ENCODE measurements around the gene EMC7.
A peak's percentile ranks its signal among the peaks of the same experiment; 100 is the strongest.
"Not testable (repeated sequence)": the region's sequence is repeated elsewhere in the genome, so short reads cannot be mapped to it uniquely, and the experiment has no call there.

Gene EMC7

DNA sequence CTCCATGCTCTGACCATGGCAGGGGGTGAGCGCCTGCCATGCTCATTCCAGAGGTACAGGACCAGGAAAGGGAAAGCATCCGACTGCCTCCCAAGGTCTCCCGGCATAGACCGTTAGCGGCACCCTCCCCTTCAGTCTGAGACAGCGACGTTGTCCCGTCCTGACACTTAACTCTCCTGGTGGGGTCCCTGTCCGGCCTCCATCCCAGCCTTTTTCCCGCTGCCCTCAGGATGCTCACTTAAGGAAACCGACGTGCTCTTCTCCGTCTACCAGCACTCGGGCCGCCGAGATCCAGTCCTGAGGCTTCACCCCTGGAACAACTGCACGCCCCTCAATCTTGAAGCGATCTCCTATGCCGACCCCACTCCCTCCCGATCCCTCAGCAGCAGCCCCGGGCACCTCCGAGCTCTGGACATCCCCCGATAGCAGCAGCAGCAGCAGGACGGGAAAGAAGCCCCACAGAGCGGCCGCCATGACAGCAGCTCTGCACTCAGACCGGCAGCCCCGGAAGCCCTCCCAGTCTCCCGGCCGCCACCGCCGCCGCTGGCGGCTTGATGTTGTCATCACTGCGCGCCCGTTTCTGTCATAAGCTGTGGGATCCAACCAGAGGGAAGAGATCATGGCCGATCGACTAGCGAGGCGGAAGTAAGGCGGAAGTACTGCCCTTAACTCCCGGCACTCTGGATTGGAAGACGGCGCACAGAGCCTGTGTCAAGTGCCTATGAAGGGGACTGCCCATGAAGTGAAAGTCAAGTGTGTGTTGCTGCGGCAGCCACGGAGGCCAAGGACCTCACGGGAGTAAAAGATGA lies at the start of gene EMC7, which contains the start of gene PGBD4:
TSS of gene EMC7 (minus strand) at position 497 of the 809 bp plus-strand sequence. CDS start at position 474, 23 bp downstream.
TSS of gene PGBD4 (plus strand) at position 718 of the 809 bp plus-strand sequence. CDS start 449 bp downstream, outside the sequence.
- Histone ChIP-seq H3K4me1 (ENCODE audit: control insufficient read depth, insufficient read depth, low read length) (no peaks in the 10 kb centered on the region), H3K9ac (ENCODE audit: low read length) (peak within 1 kb of the TSS; percentile 93), H3K36me3 (ENCODE audit: control insufficient read depth, insufficient read depth, low read length) (no peaks in the 10 kb centered on the region), H3K4me3 (ENCODE audit: low read depth, low read length) (peak within 1 kb of the TSS; percentile 98), H3K9me3 (ENCODE audit: control insufficient read depth, insufficient read depth, low read depth, low read length) (no peaks in the 10 kb centered on the region), H3K27ac (ENCODE audit: low read depth, low read length) (0 out of 2 replicates have a peak within 1 kb of the TSS, but pooled peaks have one; percentile 5), H3K27me3 (ENCODE audit: control insufficient read depth, insufficient read depth, low read length) (no peaks in the 10 kb centered on the region)

DNA sequence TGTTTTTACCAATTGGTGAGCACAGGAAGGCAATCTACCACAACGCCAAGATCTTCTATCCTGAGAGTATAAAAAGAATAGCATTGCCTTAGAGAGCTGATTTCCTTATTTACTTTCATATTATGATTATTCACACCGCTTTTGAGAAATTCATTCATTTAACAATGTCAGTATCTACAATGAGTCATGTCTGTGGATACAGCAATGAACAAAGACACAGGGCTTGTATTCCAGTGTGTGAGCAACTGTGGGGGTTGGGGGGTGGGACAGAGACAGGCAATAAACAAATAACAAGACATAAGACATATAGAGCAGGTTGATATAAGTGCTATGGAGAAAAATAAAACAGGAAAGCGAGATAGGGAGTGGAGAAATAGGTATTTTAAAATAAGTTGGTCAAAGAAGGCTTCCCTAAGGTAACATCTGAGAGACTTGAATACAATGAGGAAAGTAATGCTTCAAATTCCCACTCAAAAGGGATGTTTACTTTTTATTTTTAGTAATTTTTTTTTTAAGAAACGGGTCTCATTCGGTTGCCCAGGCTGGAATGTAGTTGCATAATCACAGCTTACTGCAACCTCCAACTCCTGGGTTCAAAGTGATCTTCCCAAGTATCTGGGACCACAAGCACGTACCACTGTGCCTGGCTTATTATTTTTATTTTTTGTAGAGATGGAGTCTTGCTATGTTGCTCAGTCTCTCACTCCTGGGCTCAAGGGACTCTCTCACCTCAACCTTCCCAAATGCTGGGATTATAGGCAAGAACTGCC lies 45.9 kb upstream of the EMC7 start:
- H3K9me3 ChIP-seq (ENCODE audit: control insufficient read depth, insufficient read depth, low read depth, low read length), result no peaks in the 10 kb centered on the region
- H3K36me3 ChIP-seq (ENCODE audit: control insufficient read depth, insufficient read depth, low read length), result peaks cover 62% of the 10 kb centered on the region
- no peak overlapping the region for H3K4me3 ChIP-seq (ENCODE audit: low read depth, low read length)
- no peak overlapping the region for H3K9ac ChIP-seq (ENCODE audit: low read length)
- H3K27ac ChIP-seq (ENCODE audit: low read depth, low read length), result no peak overlapping the region
- H3K4me1 ChIP-seq (ENCODE audit: control insufficient read depth, insufficient read depth, low read length), result no peaks in the 10 kb centered on the region
- no peaks in the 10 kb centered on the region for H3K27me3 ChIP-seq (ENCODE audit: control insufficient read depth, insufficient read depth, low read length)

DNA sequence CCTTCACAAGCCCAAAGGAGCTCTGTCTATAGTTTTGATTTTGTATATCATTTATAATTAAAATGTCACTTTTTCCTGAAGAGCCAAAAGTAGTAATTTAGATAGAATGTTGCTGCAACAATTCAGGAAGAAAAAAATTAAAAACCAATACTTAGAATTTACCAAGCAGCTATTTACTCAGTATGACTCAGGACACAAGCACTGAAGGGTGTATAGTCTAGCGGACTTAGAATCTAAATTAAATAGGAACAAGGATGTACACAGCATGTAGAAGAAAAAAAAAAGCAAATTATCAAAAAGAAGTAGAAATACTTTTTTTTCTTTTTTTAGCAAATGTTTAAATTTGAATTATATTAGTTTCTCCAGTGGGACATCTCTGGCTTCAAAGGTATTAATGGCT lies 31.8 kb upstream of the EMC7 start:
- Histone ChIP-seq H3K36me3 (ENCODE audit: control insufficient read depth, insufficient read depth, low read length) (peaks cover 4% of the 10 kb centered on the region; the same call in 1 of the 2 replicates), H3K27me3 (ENCODE audit: control insufficient read depth, insufficient read depth, low read length) (no peaks in the 10 kb centered on the region), H3K9ac (ENCODE audit: low read length) (no peak overlapping the region), H3K4me3 (ENCODE audit: low read depth, low read length) (no peak overlapping the region), H3K9me3 (ENCODE audit: control insufficient read depth, insufficient read depth, low read depth, low read length) (no peaks in the 10 kb centered on the region), H3K4me1 (ENCODE audit: control insufficient read depth, insufficient read depth, low read length) (no peaks in the 10 kb centered on the region), H3K27ac (ENCODE audit: low read depth, low read length) (no peak overlapping the region)

DNA sequence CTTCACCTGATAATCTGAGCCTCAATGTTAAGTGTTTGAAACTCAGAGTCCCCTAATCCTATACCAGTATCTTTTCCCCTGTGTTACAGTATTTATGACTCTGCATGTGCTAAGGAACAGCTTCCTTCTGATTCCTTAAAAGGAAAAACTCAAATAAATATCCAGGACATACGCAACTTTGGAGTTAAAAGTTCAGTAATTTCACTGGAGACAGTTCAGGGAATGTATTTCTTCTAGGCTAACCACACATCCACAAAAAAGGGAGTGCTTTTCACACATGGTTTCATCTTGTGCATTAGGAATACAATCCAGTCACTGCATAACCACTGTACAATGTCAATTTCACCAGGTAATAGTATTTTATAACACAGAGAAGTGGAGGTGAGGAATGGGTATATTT lies 31.2 kb upstream of the EMC7 start:
- Histone ChIP-seq H3K27ac (ENCODE audit: low read depth, low read length) (no peak overlapping the region), H3K9ac (ENCODE audit: low read length) (no peak overlapping the region), H3K4me3 (ENCODE audit: low read depth, low read length) (no peak overlapping the region), H3K36me3 (ENCODE audit: control insufficient read depth, insufficient read depth, low read length) (peaks cover 4% of the 10 kb centered on the region; the same call in 1 of the 2 replicates), H3K4me1 (ENCODE audit: control insufficient read depth, insufficient read depth, low read length) (no peaks in the 10 kb centered on the region), H3K9me3 (ENCODE audit: control insufficient read depth, insufficient read depth, low read depth, low read length) (no peaks in the 10 kb centered on the region), H3K27me3 (ENCODE audit: control insufficient read depth, insufficient read depth, low read length) (no peaks in the 10 kb centered on the region)

DNA sequence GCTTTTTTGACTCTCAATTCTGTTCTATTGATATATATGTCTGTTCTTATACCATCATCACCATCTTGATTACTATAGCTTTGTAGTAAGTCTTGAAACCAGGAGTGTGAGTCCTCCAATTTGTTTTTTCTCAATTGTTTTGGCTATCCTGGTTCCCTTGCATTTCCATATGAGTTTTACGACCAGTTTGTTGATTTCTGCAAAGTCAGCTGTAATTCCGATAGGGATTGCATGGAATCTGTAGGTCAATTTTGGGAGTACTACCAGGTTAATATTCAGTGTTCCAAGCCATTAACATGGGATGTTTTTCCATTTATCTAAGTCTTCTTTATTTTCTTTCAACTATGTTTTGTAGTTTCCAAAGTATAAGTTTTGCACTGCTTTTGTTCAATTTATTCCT lies 27.2 kb upstream of the EMC7 start:
- Histone ChIP-seq H3K27me3 (ENCODE audit: control insufficient read depth, insufficient read depth, low read length) (no peaks in the 10 kb centered on the region), H3K9me3 (ENCODE audit: control insufficient read depth, insufficient read depth, low read depth, low read length) (no peaks in the 10 kb centered on the region), H3K36me3 (ENCODE audit: control insufficient read depth, insufficient read depth, low read length) (no peaks in the 10 kb centered on the region), H3K4me1 (ENCODE audit: control insufficient read depth, insufficient read depth, low read length) (peaks cover 8% of the 10 kb centered on the region), H3K27ac (ENCODE audit: low read depth, low read length) (no peak overlapping the region), H3K4me3 (ENCODE audit: low read depth, low read length) (no peak overlapping the region), H3K9ac (ENCODE audit: low read length) (no peak overlapping the region)

DNA sequence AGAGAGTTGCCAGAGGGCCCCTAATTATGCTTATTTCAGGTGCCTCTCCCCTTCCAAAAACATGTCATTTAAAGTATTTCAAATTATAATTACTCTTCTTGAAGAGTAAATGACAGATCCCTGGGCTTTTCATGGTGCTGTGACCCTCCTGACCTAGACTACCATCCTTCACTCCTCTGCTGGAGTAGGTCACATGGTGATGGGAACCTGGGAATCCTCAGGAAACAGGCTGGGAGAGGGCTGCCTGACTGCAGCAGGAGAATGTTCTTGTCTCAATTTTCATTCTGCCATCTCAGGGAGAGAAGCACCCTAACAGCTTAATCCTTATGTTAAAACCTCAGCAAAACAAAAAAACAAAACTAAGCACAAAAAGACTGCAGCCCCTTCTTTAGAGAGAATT lies 24.9 kb upstream of the EMC7 start:
- H3K27ac ChIP-seq (ENCODE audit: low read depth, low read length), result no peak overlapping the region
- no peak overlapping the region for H3K9ac ChIP-seq (ENCODE audit: low read length)
- H3K4me3 ChIP-seq (ENCODE audit: low read depth, low read length), result no peak overlapping the region
- peaks cover 8% of the 10 kb centered on the region for H3K4me1 ChIP-seq (ENCODE audit: control insufficient read depth, insufficient read depth, low read length)
- no peaks in the 10 kb centered on the region for H3K36me3 ChIP-seq (ENCODE audit: control insufficient read depth, insufficient read depth, low read length)
- H3K27me3 ChIP-seq (ENCODE audit: control insufficient read depth, insufficient read depth, low read length), result no peaks in the 10 kb centered on the region
- no peaks in the 10 kb centered on the region for H3K9me3 ChIP-seq (ENCODE audit: control insufficient read depth, insufficient read depth, low read depth, low read length)

GRCh38 chr15:34125945-34126344 lies 24.3 kb upstream of the EMC7 start:
- Histone ChIP-seq H3K4me3 (ENCODE audit: low read depth, low read length) (no peak overlapping the region), H3K9me3 (ENCODE audit: control insufficient read depth, insufficient read depth, low read depth, low read length) (no peaks in the 10 kb centered on the region)

DNA sequence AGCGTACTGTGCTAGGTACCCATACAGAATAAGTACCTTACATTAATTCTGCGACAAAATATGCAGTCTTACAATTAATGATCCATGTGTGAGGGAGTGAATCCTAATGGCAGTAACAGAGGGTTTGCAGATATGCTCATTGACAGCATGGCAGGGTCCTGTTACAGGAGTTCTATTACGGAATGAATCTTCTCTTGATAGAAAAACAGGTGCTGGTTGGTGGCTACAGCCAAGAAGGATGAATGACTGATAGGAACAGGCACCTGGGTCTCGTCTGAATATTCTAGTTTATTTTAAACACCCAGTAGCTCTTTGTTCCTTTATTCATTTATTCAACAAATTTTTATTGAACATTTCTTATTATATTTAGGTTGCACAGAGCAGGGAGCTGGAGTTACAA lies 23.0 kb upstream of the EMC7 start:
- no peak overlapping the region for H3K4me3 ChIP-seq (ENCODE audit: low read depth, low read length)
- H3K27ac ChIP-seq (ENCODE audit: low read depth, low read length), result no peak overlapping the region
- H3K9me3 ChIP-seq (ENCODE audit: control insufficient read depth, insufficient read depth, low read depth, low read length), result no peaks in the 10 kb centered on the region
- H3K4me1 ChIP-seq (ENCODE audit: control insufficient read depth, insufficient read depth, low read length), result peaks cover 8% of the 10 kb centered on the region
- no peaks in the 10 kb centered on the region for H3K36me3 ChIP-seq (ENCODE audit: control insufficient read depth, insufficient read depth, low read length)
- no peaks in the 10 kb centered on the region for H3K27me3 ChIP-seq (ENCODE audit: control insufficient read depth, insufficient read depth, low read length)
- no peak overlapping the region for H3K9ac ChIP-seq (ENCODE audit: low read length)

More at GRCh38 chr15:34125945-34126344, 24.3 kb upstream of the EMC7 start:
- H3K27me3 ChIP-seq (ENCODE audit: control insufficient read depth, insufficient read depth, low read length), result no peaks in the 10 kb centered on the region
- H3K27ac ChIP-seq (ENCODE audit: low read depth, low read length), result no peak overlapping the region
- H3K9ac ChIP-seq (ENCODE audit: low read length), result no peak overlapping the region
- peaks cover 8% of the 10 kb centered on the region for H3K4me1 ChIP-seq (ENCODE audit: control insufficient read depth, insufficient read depth, low read length)
- no peaks in the 10 kb centered on the region for H3K36me3 ChIP-seq (ENCODE audit: control insufficient read depth, insufficient read depth, low read length)

- Histone ChIP-seq H3K36me3 (ENCODE audit: control insufficient read depth, insufficient read depth, low read length) (no peaks in the 10 kb centered on the region), H3K4me1 (ENCODE audit: control insufficient read depth, insufficient read depth, low read length) (peaks cover 8% of the 10 kb centered on the region), H3K9me3 (ENCODE audit: control insufficient read depth, insufficient read depth, low read depth, low read length) (no peaks in the 10 kb centered on the region), H3K4me3 (ENCODE audit: low read depth, low read length) (no peak overlapping the region), H3K27ac (ENCODE audit: low read depth, low read length) (no peak overlapping the region), H3K9ac (ENCODE audit: low read length) (no peak overlapping the region), H3K27me3 (ENCODE audit: control insufficient read depth, insufficient read depth, low read length) (no peaks in the 10 kb centered on the region)
Measured at GRCh38 chr15:34122771-34123183, 21.1 kb upstream of the EMC7 start.

DNA sequence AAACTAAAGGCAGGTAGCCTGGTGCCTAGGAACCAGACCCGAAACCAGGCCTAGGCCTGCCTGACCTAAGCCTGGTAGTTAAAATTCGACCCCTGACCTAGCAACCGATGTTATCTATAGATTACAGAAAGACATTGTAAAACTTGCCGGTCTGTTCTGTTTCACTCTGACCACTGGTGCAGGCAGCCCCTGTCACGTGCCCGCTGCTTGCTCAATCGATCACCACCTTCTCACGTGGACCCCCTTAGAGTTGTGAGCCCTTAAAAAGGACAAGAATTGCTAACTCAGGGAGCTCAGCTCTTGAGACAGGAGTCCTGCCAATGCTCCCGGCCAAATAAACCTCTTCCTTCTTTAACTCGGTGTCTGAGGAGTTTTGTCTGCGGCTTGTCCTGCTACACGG lies 20.1 kb upstream of the EMC7 start:
- not testable (repeated sequence) for H3K27me3 ChIP-seq (ENCODE audit: control insufficient read depth, insufficient read depth, low read length); H3K4me1 ChIP-seq (ENCODE audit: control insufficient read depth, insufficient read depth, low read length); H3K9me3 ChIP-seq (ENCODE audit: control insufficient read depth, insufficient read depth, low read depth, low read length); H3K36me3 ChIP-seq (ENCODE audit: control insufficient read depth, insufficient read depth, low read length); H3K27ac ChIP-seq (ENCODE audit: low read depth, low read length); H3K4me3 ChIP-seq (ENCODE audit: low read depth, low read length); H3K9ac ChIP-seq (ENCODE audit: low read length)

DNA sequence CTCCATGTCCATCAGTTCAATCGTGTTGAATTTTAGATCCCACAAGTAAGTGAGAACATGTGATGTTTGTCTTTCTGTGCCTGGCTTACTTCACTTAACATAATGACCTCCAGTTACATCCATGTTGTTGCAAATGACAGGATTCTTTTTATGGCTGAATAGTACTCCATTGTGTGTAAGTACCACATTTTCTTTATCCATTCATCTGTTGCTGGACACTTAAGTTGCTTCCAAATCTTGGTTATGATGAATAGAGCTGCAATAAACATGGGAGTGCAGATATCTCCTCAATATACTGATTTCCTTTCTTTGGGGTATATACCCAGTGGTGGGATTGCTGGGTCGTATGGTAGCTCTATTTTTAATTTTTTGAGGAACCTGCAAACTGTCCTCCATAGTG lies 18.8 kb upstream of the EMC7 start:
- not testable (repeated sequence) for H3K9ac ChIP-seq (ENCODE audit: low read length); H3K36me3 ChIP-seq (ENCODE audit: control insufficient read depth, insufficient read depth, low read length); H3K4me3 ChIP-seq (ENCODE audit: low read depth, low read length); H3K27me3 ChIP-seq (ENCODE audit: control insufficient read depth, insufficient read depth, low read length); H3K4me1 ChIP-seq (ENCODE audit: control insufficient read depth, insufficient read depth, low read length); H3K9me3 ChIP-seq (ENCODE audit: control insufficient read depth, insufficient read depth, low read depth, low read length); H3K27ac ChIP-seq (ENCODE audit: low read depth, low read length)

Measured in HUES6 (cell line).